Transverse colon (tissue), 4 donors: Measurements from ENCODE around the gene EYA3.

Source experiments
- CTCF ChIP-seq, 5 experiments: fragments of 200-600 bp in 3 of 5; fragments of 450-650 bp in 2 of 5; sonication (generic) in 3 of 5; IDR thresholded peaks; 1 replicate in 2 of 5; 2 replicates in 3 of 5; pipeline ENCODE4 v1.5.1; 2016 to 2017; ENCODE audit warnings: antibody characterized with exemption in 5 of 5, inconsistent platforms in 3 of 5, mild to moderate bottlenecking in 2 of 5, moderate library complexity in 1 of 5
- POLR2A ChIP-seq: fragments of 450-650 bp; IDR thresholded peaks from one replicate; pipeline ENCODE4 v1.6.1; 2016; ENCODE audit warnings: antibody characterized with exemption, mild to moderate bottlenecking, moderate library complexity
- POLR2AphosphoS5 ChIP-seq, 3 donors: sonication (generic); formaldehyde crosslinking; IDR thresholded peaks; one replicate each; pipeline ENCODE4 v1.6.1; 2016; ENCODE audit warnings: antibody characterized with exemption in 3 of 3

GRCh38 chr1:28002600-28002999 lies 85.8 kb downstream of the EYA3 start:
- no peak for TF ChIP-seq CTCF (IDR thresholded peaks at IDR 0.05)
- no peak for TF ChIP-seq POLR2AphosphoS5 (IDR thresholded peaks at IDR 0.05)
- TF ChIP-seq POLR2A, result no peak
